ENCODE results near the gene PLN. TPM values are rescaled to one million over a fixed set of nuclear protein-coding genes. Genes with fewer than 3 reads are reported as not detected.

The PLN gene
- polyA plus RNA-seq, 10 donors = 3.2 to 10.2 (median 5.4) TPM

Other genes starting within 250 kb of the PLN start
- 10 to 100 TPM; 10.7 to 27.7 (median 18.5) TPM for gene CEP85L, start 103.3 kb downstream of the PLN start, polyA plus RNA-seq (ENCODE audit: insufficient read length in 10 of 10)

Data from muscle of back (tissue), 10 donors.